Measurements from ENCODE around the gene ATP1A4. TPM values are rescaled to one million over a fixed set of nuclear protein-coding genes. Genes with fewer than 3 reads are reported as not detected.
A peak's percentile ranks its signal among the peaks of the same experiment; 100 is the strongest.

ATP1A4 gene
- total and polyA plus RNA-seq, 5 donors, result 0.07 to 0.43 (median 0.18) TPM; not detected in 1

DNA sequence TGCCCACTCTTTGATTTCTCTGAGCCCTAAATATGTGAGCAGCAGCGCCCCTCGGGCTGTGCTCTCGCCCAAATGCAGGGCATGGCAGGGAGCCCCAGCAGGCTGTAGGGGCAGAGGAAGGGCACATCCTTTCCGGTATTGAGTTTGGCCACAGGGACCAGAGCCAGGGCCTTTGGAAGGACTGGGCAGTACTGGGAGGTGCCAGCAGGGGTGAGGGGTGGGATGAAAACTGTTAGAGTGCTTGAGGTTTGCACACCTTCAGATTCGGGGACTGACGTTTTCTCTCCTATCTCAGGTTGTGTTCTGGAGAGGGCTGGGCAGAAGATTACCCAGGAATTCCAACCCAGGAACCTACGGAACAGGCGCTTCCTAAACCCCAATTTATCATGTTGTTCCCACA lies 38.0 kb upstream of the ATP1A4 start:
- intact Hi-C loops (cut with DNase I), result no loop called here
- ATAC-seq (no peak), DNase-seq (peak in 1 of 3 donors; percentile 42)

DNA sequence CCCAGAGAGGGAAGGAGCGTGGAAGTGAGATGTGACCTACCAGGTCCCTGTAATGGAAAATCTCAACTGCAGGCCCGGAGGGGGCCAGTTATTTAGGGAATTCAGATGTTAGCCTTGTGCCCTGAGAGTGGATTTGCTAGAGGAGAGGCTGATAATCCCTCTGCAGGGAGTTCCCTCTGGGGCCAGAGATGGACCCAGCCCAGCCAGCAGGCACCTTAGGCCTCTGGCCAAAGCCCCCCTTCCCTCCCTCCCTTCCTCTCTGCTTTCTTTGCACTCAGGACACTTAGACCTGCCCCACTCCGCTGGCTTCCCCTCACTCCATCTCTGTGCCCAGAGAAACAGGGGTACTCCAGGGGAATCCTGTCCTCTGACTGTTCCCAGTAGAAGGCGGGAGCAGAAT lies 37.3 kb upstream of the ATP1A4 start:
- Histone ChIP-seq H3K4me1 (ENCODE audit: control insufficient read depth, insufficient read depth, low read length) (peaks cover 7% of the 10 kb centered on the region), H3K4me3 (ENCODE audit: low read length) (no peak overlapping the region), H3K9me3 (ENCODE audit: control insufficient read depth, low read length) (no peaks in the 10 kb centered on the region), H3K27ac (ENCODE audit: low read length) (peak overlapping the region; percentile 62), H3K27me3 (ENCODE audit: control insufficient read depth, insufficient read depth) (no peaks in the 10 kb centered on the region)
- intact Hi-C loops (cut with DNase I), result no loop called here
- ATAC-seq (peak; percentile 2 to 14), DNase-seq (peak in 2 of 3 donors; percentile 60 to 64)
- 49% methylated on average over 4 of the region's 4 CpGs for WGBS

More for the DNA sequence above, 38.0 kb upstream of the ATP1A4 start:
- WGBS, result 69% methylated on average over 8 of the region's 8 CpGs
- Histone ChIP-seq H3K9me3 (ENCODE audit: control insufficient read depth, low read length) (no peaks in the 10 kb centered on the region), H3K27ac (ENCODE audit: low read length) (peak overlapping the region; percentile 62), H3K4me3 (ENCODE audit: low read length) (no peak overlapping the region), H3K27me3 (ENCODE audit: control insufficient read depth, insufficient read depth) (no peaks in the 10 kb centered on the region), H3K4me1 (ENCODE audit: control insufficient read depth, insufficient read depth, low read length) (peaks cover 7% of the 10 kb centered on the region)

GRCh38 chr1:160115545-160116282 lies 35.7 kb upstream of the ATP1A4 start, which contains the start of gene ATP1A2:
TSS of gene ATP1A2 (plus strand) at chr1:160115759. CDS start at chr1:160115862, 103 bp downstream.
- Histone ChIP-seq H3K9me3 (ENCODE audit: control insufficient read depth, low read length) (no peaks in the 10 kb centered on the region), H3K4me1 (ENCODE audit: control insufficient read depth, insufficient read depth, low read length) (peaks cover 7% of the 10 kb centered on the region), H3K4me3 (ENCODE audit: low read length) (peak within 1 kb of the TSS; percentile 40), H3K27ac (ENCODE audit: low read length) (peak within 1 kb of the TSS; percentile 82), H3K27me3 (ENCODE audit: control insufficient read depth, insufficient read depth) (no peaks in the 10 kb centered on the region)
- ATAC-seq, result peak; percentile 61 to 66
- DNase-seq, result peak in 2 of 3 donors; percentile 72 to 80
- intact Hi-C loops (cut with DNase I), result no loop called here
- WGBS, result 29% methylated on average over 16 of the region's 16 CpGs

DNA sequence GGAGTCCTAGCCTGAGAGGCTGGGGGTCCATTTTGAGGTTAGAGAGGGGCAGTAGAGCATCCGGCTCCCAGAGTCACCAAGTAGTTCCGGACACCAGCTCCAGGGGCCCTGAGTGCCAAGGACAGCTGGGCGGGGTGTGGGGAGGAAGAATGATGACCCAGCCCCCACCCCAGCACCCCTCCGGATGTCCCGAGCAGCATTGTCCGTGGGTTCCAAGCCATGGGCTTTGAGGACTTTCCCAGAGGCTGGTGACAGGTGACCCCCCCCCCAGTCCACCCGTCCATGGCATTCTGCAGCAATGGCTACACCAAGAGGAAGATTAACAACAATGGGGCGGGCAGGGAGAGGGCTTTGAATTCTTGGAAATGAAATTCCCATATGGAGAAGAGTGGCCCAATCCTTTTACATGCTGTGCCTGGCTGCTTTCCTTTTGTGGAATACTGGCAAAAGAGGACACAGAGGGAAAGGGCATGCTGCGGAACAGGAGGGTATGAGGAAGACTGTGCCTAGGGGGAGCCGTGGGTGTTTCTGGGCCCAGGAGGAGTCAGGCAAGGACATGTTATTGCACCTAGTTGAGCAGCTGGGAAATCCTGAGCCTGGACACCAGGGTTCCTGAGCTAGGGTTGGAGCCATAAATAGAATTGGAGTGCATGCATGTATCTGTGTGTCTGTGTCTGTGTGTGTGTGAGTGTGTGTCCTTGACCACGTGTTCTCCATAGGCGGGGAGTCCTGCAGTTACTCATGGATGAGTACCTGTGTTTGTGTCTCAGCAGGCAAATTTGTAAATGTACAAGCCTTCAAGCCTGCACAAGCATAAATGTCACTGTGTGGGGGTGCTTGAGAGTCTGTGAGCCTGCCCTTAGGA lies 34.9 kb upstream of the ATP1A4 start:
- ATAC-seq, result peak; percentile 10 to 12
- intact Hi-C loops (cut with DNase I), result no loop called here
- peak in 1 of 3 donors; percentile 58 for DNase-seq
- Histone ChIP-seq H3K4me3 (ENCODE audit: low read length) (peak overlapping the region; percentile 40), H3K27me3 (ENCODE audit: control insufficient read depth, insufficient read depth) (no peaks in the 10 kb centered on the region), H3K27ac (ENCODE audit: low read length) (peak overlapping the region; percentile 82), H3K4me1 (ENCODE audit: control insufficient read depth, insufficient read depth, low read length) (peaks cover 7% of the 10 kb centered on the region), H3K9me3 (ENCODE audit: control insufficient read depth, low read length) (no peaks in the 10 kb centered on the region)
- WGBS, result 33% methylated on average over 12 of the region's 12 CpGs

GRCh38 chr1:160117300-160117699 lies 34.1 kb upstream of the ATP1A4 start:
- WGBS, result 8% methylated on average over 1 of the region's 1 CpG
- Histone ChIP-seq H3K4me3 (ENCODE audit: low read length) (peak overlapping the region; percentile 40), H3K27ac (ENCODE audit: low read length) (peak overlapping the region; percentile 82), H3K9me3 (ENCODE audit: control insufficient read depth, low read length) (no peaks in the 10 kb centered on the region), H3K27me3 (ENCODE audit: control insufficient read depth, insufficient read depth) (no peaks in the 10 kb centered on the region), H3K4me1 (ENCODE audit: control insufficient read depth, insufficient read depth, low read length) (peaks cover 7% of the 10 kb centered on the region)
- intact Hi-C loops (cut with DNase I), result no loop called here
- DNase-seq, result no peak
- ATAC-seq, result no peak

- no peaks in the 10 kb centered on the region for H3K27me3 ChIP-seq (ENCODE audit: control insufficient read depth, insufficient read depth)
- intact Hi-C loops (cut with DNase I), result no loop called here
- ATAC-seq (peak; percentile 49 to 73), DNase-seq (peak in 2 of 3 donors; percentile 82)
- peak overlapping the region; percentile 82 for H3K27ac ChIP-seq (ENCODE audit: low read length)
- H3K4me3 ChIP-seq (ENCODE audit: low read length), result peak overlapping the region; percentile 40
- 22% methylated on average over 8 of the region's 8 CpGs for WGBS
- H3K4me1 ChIP-seq (ENCODE audit: control insufficient read depth, insufficient read depth, low read length), result peaks cover 5% of the 10 kb centered on the region
- no peaks in the 10 kb centered on the region for H3K9me3 ChIP-seq (ENCODE audit: control insufficient read depth, low read length)
Measured at GRCh38 chr1:160117709-160118183, 33.7 kb upstream of the ATP1A4 start.

DNA sequence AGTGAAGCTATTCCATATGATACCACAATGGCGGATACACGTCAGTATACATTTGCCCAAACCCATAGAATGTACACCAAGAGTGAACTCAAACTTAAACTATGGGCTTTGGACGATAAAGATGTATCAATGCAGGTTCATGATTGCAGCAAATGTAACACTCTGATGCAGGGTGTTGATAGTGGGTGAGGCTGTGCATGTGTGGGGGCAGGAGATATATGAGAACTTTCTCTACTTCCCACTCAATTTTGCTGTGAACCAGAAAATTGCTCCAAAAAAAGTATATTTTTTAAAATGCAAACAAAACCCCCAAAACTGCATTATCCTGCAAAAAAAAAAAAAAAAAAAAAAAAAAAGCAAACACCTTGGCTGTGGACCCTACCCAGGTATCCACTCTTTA lies 32.5 kb upstream of the ATP1A4 start:
- no peak overlapping the region for H3K4me3 ChIP-seq (ENCODE audit: low read length)
- WGBS, result 89% methylated on average over 3 of the region's 3 CpGs
- DNase-seq, result no peak
- no peaks in the 10 kb centered on the region for H3K9me3 ChIP-seq (ENCODE audit: control insufficient read depth, low read length)
- peaks cover 5% of the 10 kb centered on the region for H3K4me1 ChIP-seq (ENCODE audit: control insufficient read depth, insufficient read depth, low read length)
- no peak for ATAC-seq
- no peaks in the 10 kb centered on the region for H3K27me3 ChIP-seq (ENCODE audit: control insufficient read depth, insufficient read depth)
- H3K27ac ChIP-seq (ENCODE audit: low read length), result no peak overlapping the region
- intact Hi-C loops (cut with DNase I), result no loop called here

DNA sequence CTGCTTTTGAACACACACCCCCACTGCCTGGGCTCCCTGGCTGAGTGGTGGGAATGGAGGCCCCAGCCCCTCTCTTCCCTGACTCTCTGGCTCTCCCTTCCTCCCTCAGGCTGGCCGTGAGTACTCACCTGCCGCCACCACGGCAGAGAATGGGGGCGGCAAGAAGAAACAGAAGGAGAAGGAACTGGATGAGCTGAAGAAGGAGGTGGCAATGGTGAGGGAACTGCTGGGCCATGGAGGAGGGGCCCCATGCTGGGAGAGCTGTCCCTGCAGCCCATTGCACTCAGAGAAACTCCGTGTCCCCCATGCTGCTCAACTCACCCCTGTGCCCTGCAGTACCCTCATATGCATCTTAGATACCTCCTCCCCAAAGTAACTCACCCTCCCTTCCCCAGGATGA lies 30.6 kb upstream of the ATP1A4 start:
- intact Hi-C loops (cut with DNase I), result no loop called here
- H3K27me3 ChIP-seq (ENCODE audit: control insufficient read depth, insufficient read depth), result no peaks in the 10 kb centered on the region
- H3K4me3 ChIP-seq (ENCODE audit: low read length), result no peak overlapping the region
- peak in 1 of 3 donors; percentile 14 for DNase-seq
- ATAC-seq, result no peak
- H3K27ac ChIP-seq (ENCODE audit: low read length), result no peak overlapping the region
- WGBS, result 87% methylated on average over 5 of the region's 5 CpGs
- peaks cover 6% of the 10 kb centered on the region for H3K4me1 ChIP-seq (ENCODE audit: control insufficient read depth, insufficient read depth, low read length)
- H3K9me3 ChIP-seq (ENCODE audit: control insufficient read depth, low read length), result no peaks in the 10 kb centered on the region

DNA sequence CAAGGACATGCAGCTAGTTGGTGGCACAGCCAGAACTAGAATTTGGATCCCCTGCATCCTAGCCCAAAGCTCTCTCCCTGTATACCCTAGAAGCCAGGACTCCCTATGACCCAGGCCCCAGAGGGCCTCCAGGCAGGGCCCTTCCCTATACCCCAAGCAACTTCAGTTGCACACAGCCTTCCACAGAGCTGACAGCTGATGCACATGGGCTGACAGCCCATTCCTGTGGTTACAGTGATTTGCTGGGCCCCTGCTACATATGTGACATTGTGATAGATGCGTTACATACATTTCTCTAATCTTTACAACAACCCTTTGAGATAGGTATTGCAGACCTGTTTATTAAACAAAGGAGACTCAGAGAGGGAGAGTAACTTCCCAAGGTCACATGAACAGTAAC lies 30.0 kb upstream of the ATP1A4 start:
- no peaks in the 10 kb centered on the region for H3K27me3 ChIP-seq (ENCODE audit: control insufficient read depth, insufficient read depth)
- WGBS, result 80% methylated on average over 1 of the region's 1 CpG
- no peaks in the 10 kb centered on the region for H3K9me3 ChIP-seq (ENCODE audit: control insufficient read depth, low read length)
- no peak overlapping the region for H3K4me3 ChIP-seq (ENCODE audit: low read length)
- intact Hi-C loops (cut with DNase I), result no loop called here
- H3K27ac ChIP-seq (ENCODE audit: low read length), result no peak overlapping the region
- DNase-seq (peak in 1 of 3 donors; percentile 20), ATAC-seq (no peak)
- H3K4me1 ChIP-seq (ENCODE audit: control insufficient read depth, insufficient read depth, low read length), result peaks cover 6% of the 10 kb centered on the region

- Histone ChIP-seq H3K4me3 (ENCODE audit: low read length) (no peak overlapping the region), H3K27ac (ENCODE audit: low read length) (no peak overlapping the region), H3K4me1 (ENCODE audit: control insufficient read depth, insufficient read depth, low read length) (peaks cover 10% of the 10 kb centered on the region), H3K9me3 (ENCODE audit: control insufficient read depth, low read length) (no peaks in the 10 kb centered on the region), H3K27me3 (ENCODE audit: control insufficient read depth, insufficient read depth) (no peaks in the 10 kb centered on the region)
- ATAC-seq, result no peak
- intact Hi-C loops (cut with DNase I), result no loop called here
- 82% methylated on average over 16 of the region's 16 CpGs for WGBS
- DNase-seq, result peak in 1 of 3 donors; percentile 46
Measured at GRCh38 chr1:160122978-160123495, 28.4 kb upstream of the ATP1A4 start.

DNA sequence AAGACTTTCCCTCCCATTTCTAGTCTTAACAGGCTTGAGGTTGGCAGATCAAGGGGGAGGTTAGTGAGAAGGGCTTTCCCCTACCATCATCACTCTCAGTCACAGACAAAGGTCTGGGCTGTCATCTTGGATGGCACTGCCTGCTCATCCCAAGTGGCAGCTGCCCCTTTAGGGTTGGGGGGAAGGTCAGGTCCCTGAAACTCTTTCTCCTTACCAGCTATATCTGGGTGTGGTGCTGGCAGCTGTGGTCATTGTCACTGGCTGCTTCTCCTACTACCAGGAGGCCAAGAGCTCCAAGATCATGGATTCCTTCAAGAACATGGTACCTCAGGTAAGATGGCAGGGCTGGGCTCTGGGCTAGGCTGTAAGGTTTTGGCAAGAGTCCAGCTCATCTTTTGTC lies 27.7 kb upstream of the ATP1A4 start:
- Histone ChIP-seq H3K27ac (ENCODE audit: low read length) (peak overlapping the region; percentile 58), H3K4me3 (ENCODE audit: low read length) (no peak overlapping the region), H3K9me3 (ENCODE audit: control insufficient read depth, low read length) (no peaks in the 10 kb centered on the region), H3K27me3 (ENCODE audit: control insufficient read depth, insufficient read depth) (no peaks in the 10 kb centered on the region), H3K4me1 (ENCODE audit: control insufficient read depth, insufficient read depth, low read length) (peaks cover 9% of the 10 kb centered on the region)
- intact Hi-C loops (cut with DNase I), result no loop called here
- ATAC-seq, result no peak
- no peak for DNase-seq

Measured in right cardiac atrium (tissue), 5 donors.